Stimulated activated memory B cell treated with anti-CD40 and anti-IgM and Interleukin-4, amounts not matched to agents 10 μg/mL and 1 μg/mL and 100 μg/mL, for 72 hours (primary cell): ENCODE data around the gene SRCAP.
A peak's percentile ranks its signal among the peaks of the same experiment; 100 is the strongest.

Source experiments
- ATAC-seq: fragments of 150-1000 bp; cut with Tn5 transposase; 2 replicates; pipeline ENCODE4 v1.10.0; 2021
- H3K27ac Mint-ChIP-seq: one replicate; pipeline ENCODE4 v1.8.0; 2022; ENCODE audit warnings: mild to moderate bottlenecking, mixed read lengths
- H3K27me3 Mint-ChIP-seq: one replicate; pipeline ENCODE4 v1.8.0; 2022; ENCODE audit warnings: mixed read lengths
- H3K36me3 Mint-ChIP-seq: one replicate; pipeline ENCODE4 v1.8.0; 2022; ENCODE audit warnings: mixed read lengths
- H3K4me1 Mint-ChIP-seq: one replicate; pipeline ENCODE4 v1.8.0; 2022; ENCODE audit warnings: mixed read lengths
- H3K4me3 Mint-ChIP-seq: one replicate; pipeline ENCODE4 v1.8.0; 2022; ENCODE audit warnings: mild to moderate bottlenecking, moderate library complexity, mixed read lengths
- H3K9me3 Mint-ChIP-seq: one replicate; pipeline ENCODE4 v1.8.0; 2022; ENCODE audit warnings: mixed read lengths

The SRCAP gene

GRCh38 chr16:30775392-30776188 is 76.6 kb downstream of the SRCAP start:
- Mint-ChIP-seq H3K27me3 (peaks cover 14% of the 10 kb centered on the region), H3K4me1 (peaks cover 46% of the 10 kb centered on the region), H3K27ac (peak overlapping the region; percentile 40), H3K4me3 (peak overlapping the region; percentile 80), H3K36me3 (peaks cover 48% of the 10 kb centered on the region), H3K9me3 (no peaks in the 10 kb centered on the region)
- ATAC-seq, result peak; percentile 82

- no peak overlapping the region for H3K4me3 Mint-ChIP-seq
- no peak for ATAC-seq
- H3K27ac Mint-ChIP-seq, result no peak overlapping the region
- H3K27me3 Mint-ChIP-seq, result peaks cover 14% of the 10 kb centered on the region
- H3K36me3 Mint-ChIP-seq, result peaks cover 40% of the 10 kb centered on the region
- no peaks in the 10 kb centered on the region for H3K9me3 Mint-ChIP-seq
- H3K4me1 Mint-ChIP-seq, result peaks cover 36% of the 10 kb centered on the region
These were observed 78.8 kb downstream of the SRCAP start for GRCh38 chr16:30777591-30778297.

GRCh38 chr16:30778549-30779244 is 79.7 kb downstream of the SRCAP start:
- Mint-ChIP-seq H3K4me3 (no peak overlapping the region), H3K4me1 (peaks cover 29% of the 10 kb centered on the region), H3K27ac (no peak overlapping the region), H3K9me3 (no peaks in the 10 kb centered on the region), H3K27me3 (peaks cover 14% of the 10 kb centered on the region), H3K36me3 (peaks cover 39% of the 10 kb centered on the region)
- no peak for ATAC-seq

GRCh38 chr16:30779596-30779995 is 80.6 kb downstream of the SRCAP start:
- H3K27me3 Mint-ChIP-seq, result peaks cover 15% of the 10 kb centered on the region
- peaks cover 24% of the 10 kb centered on the region for H3K4me1 Mint-ChIP-seq
- ATAC-seq, result no peak
- H3K9me3 Mint-ChIP-seq, result no peaks in the 10 kb centered on the region
- no peak overlapping the region for H3K4me3 Mint-ChIP-seq
- H3K27ac Mint-ChIP-seq, result no peak overlapping the region
- H3K36me3 Mint-ChIP-seq, result peaks cover 30% of the 10 kb centered on the region

GRCh38 chr16:30780021-30780420 is 81.0 kb downstream of the SRCAP start:
- Mint-ChIP-seq H3K27ac (no peak overlapping the region), H3K4me3 (no peak overlapping the region), H3K4me1 (peaks cover 20% of the 10 kb centered on the region), H3K27me3 (peaks cover 19% of the 10 kb centered on the region), H3K36me3 (peaks cover 25% of the 10 kb centered on the region), H3K9me3 (no peaks in the 10 kb centered on the region)
- no peak for ATAC-seq

GRCh38 chr16:30780549-30780948 is 81.6 kb downstream of the SRCAP start:
- H3K27ac Mint-ChIP-seq, result no peak overlapping the region
- H3K4me3 Mint-ChIP-seq, result no peak overlapping the region
- H3K4me1 Mint-ChIP-seq, result peaks cover 15% of the 10 kb centered on the region
- peaks cover 22% of the 10 kb centered on the region for H3K36me3 Mint-ChIP-seq
- ATAC-seq, result no peak
- peaks cover 25% of the 10 kb centered on the region for H3K27me3 Mint-ChIP-seq
- H3K9me3 Mint-ChIP-seq, result no peaks in the 10 kb centered on the region

- no peak overlapping the region for H3K27ac Mint-ChIP-seq
- H3K27me3 Mint-ChIP-seq, result peaks cover 23% of the 10 kb centered on the region
- ATAC-seq, result no peak
- no peak overlapping the region for H3K4me3 Mint-ChIP-seq
- H3K36me3 Mint-ChIP-seq, result peaks cover 22% of the 10 kb centered on the region
- no peaks in the 10 kb centered on the region for H3K9me3 Mint-ChIP-seq
- H3K4me1 Mint-ChIP-seq, result peaks cover 15% of the 10 kb centered on the region
These were observed 83.7 kb downstream of the SRCAP start for GRCh38 chr16:30782486-30783279.

- peaks cover 30% of the 10 kb centered on the region for H3K27me3 Mint-ChIP-seq
- peaks cover 19% of the 10 kb centered on the region for H3K4me1 Mint-ChIP-seq
- no peak for ATAC-seq
- peaks cover 22% of the 10 kb centered on the region for H3K36me3 Mint-ChIP-seq
- H3K27ac Mint-ChIP-seq, result no peak overlapping the region
- no peaks in the 10 kb centered on the region for H3K9me3 Mint-ChIP-seq
- no peak overlapping the region for H3K4me3 Mint-ChIP-seq
These were observed 84.5 kb downstream of the SRCAP start for GRCh38 chr16:30783280-30784109.

- H3K4me3 Mint-ChIP-seq, result no peak overlapping the region
- no peak overlapping the region for H3K27ac Mint-ChIP-seq
- no peaks in the 10 kb centered on the region for H3K9me3 Mint-ChIP-seq
- peaks cover 22% of the 10 kb centered on the region for H3K36me3 Mint-ChIP-seq
- H3K27me3 Mint-ChIP-seq, result peaks cover 37% of the 10 kb centered on the region
- ATAC-seq, result no peak
- peaks cover 19% of the 10 kb centered on the region for H3K4me1 Mint-ChIP-seq
These were observed 85.2 kb downstream of the SRCAP start for GRCh38 chr16:30784215-30784614.

- Mint-ChIP-seq H3K27ac (no peak overlapping the region), H3K36me3 (peaks cover 22% of the 10 kb centered on the region), H3K9me3 (no peaks in the 10 kb centered on the region), H3K4me3 (peak overlapping the region; percentile 73), H3K27me3 (peaks cover 37% of the 10 kb centered on the region), H3K4me1 (peaks cover 19% of the 10 kb centered on the region)
- no peak for ATAC-seq
These were observed 86.4 kb downstream of the SRCAP start for GRCh38 chr16:30785126-30786106.

GRCh38 chr16:30786115-30786935 is 87.4 kb downstream of the SRCAP start:
- ATAC-seq, result peak; percentile 73
- H3K27me3 Mint-ChIP-seq, result peaks cover 37% of the 10 kb centered on the region
- no peaks in the 10 kb centered on the region for H3K9me3 Mint-ChIP-seq
- peaks cover 22% of the 10 kb centered on the region for H3K36me3 Mint-ChIP-seq
- H3K4me1 Mint-ChIP-seq, result peaks cover 19% of the 10 kb centered on the region
- peak overlapping the region; percentile 92 for H3K4me3 Mint-ChIP-seq
- peak overlapping the region; percentile 91 for H3K27ac Mint-ChIP-seq

GRCh38 chr16:30786936-30787612 is 88.1 kb downstream of the SRCAP start, which contains the start of gene ZNF629:
ZNF629 (minus strand) TSS chr16:30787205; CDS start chr16:30784482, 2,723 bp downstream.
- Mint-ChIP-seq H3K4me1 (peaks cover 19% of the 10 kb centered on the region), H3K36me3 (peaks cover 15% of the 10 kb centered on the region), H3K9me3 (no peaks in the 10 kb centered on the region), H3K27ac (peak within 1 kb of the TSS; percentile 91), H3K4me3 (peak within 1 kb of the TSS; percentile 92), H3K27me3 (peaks cover 37% of the 10 kb centered on the region)
- peak; percentile 64 for ATAC-seq
